GM20431 (cell line): ENCODE results near the gene TMEM63A.
"Not testable (repeated sequence)": the region's sequence is repeated elsewhere in the genome, so short reads cannot be mapped to it uniquely, and the experiment has no call there.

Experiments used
- in situ Hi-C: fragments of 300-500 bp; cut with MseI, MboI; formaldehyde crosslinking; loops from one replicate; pipeline ENCODE4 v1.15.0; 2020; ENCODE audit warnings: low sequenced_read_pairs; ENCODE audit not compliant: unreplicated experiment

Gene TMEM63A

GRCh38 chr1:225827076-225827475 is 55.1 kb downstream of the TMEM63A start:
- in situ Hi-C loops = no loop called here

GRCh38 chr1:225825607-225826007 is 56.6 kb downstream of the TMEM63A start:
- in situ Hi-C loops = no loop called here

GRCh38 chr1:225825078-225825477 is 57.1 kb downstream of the TMEM63A start:
- in situ Hi-C loops = no loop called here

- in situ Hi-C loops = no loop called here
These were observed 57.6 kb downstream of the TMEM63A start for GRCh38 chr1:225824533-225824941.

GRCh38 chr1:225823811-225824261 is 58.3 kb downstream of the TMEM63A start:
- in situ Hi-C loops = no loop called here

- in situ Hi-C loops = no loop called here
These were observed 59.4 kb downstream of the TMEM63A start for GRCh38 chr1:225822655-225823403.

- in situ Hi-C loops = no loop called here
These were observed 61.6 kb downstream of the TMEM63A start for GRCh38 chr1:225820522-225821120.

- in situ Hi-C loops = no loop called here
These were observed 62.6 kb downstream of the TMEM63A start for GRCh38 chr1:225819346-225820192.

- in situ Hi-C loops = no loop called here
These were observed 64.0 kb downstream of the TMEM63A start for GRCh38 chr1:225818229-225818628.

GRCh38 chr1:225817611-225818061 is 64.5 kb downstream of the TMEM63A start:
- in situ Hi-C loops = no loop called here

- in situ Hi-C loops = no loop called here
These were observed 65.3 kb downstream of the TMEM63A start for GRCh38 chr1:225816643-225817538.

- in situ Hi-C loops = no loop called here
These were observed 66.5 kb downstream of the TMEM63A start for GRCh38 chr1:225815526-225816178.

GRCh38 chr1:225815090-225815489 is 67.1 kb downstream of the TMEM63A start:
- in situ Hi-C loops = not testable (repeated sequence)

GRCh38 chr1:225814381-225814780 is 67.8 kb downstream of the TMEM63A start:
- in situ Hi-C loops = no loop called here

GRCh38 chr1:225813214-225813964 is 68.8 kb downstream of the TMEM63A start:
- in situ Hi-C loops = no loop called here

GRCh38 chr1:225812488-225813213 is 69.5 kb downstream of the TMEM63A start:
- in situ Hi-C loops = no loop called here

GRCh38 chr1:225811622-225812487 is 70.3 kb downstream of the TMEM63A start:
- in situ Hi-C loops = no loop called here
